HCT116 (cell line): Measurements from ENCODE around the gene NIN. TPM values are rescaled to one million over a fixed set of nuclear protein-coding genes. Genes with fewer than 3 reads are reported as not detected.
A peak's percentile ranks its signal among the peaks of the same experiment; 100 is the strongest.

ENCODE experiments used
- ATAC-seq: fragments of 200-7000 bp; cut with Tn5 transposase; 2 replicates; pipeline ENCODE4 v1.9.1; 2020; ENCODE audit warnings: mild to moderate bottlenecking, moderate library complexity
- BruUV-seq: library from RNA; stranded (reverse); fragments of 400-500 nt; replicated peaks from 2 replicates; lab custom pipeline; 2021; lab: Mats Ljungman, UMichigan
- CTCF ChIA-PET: fragments of 300-600 bp; sonication (Branson Sonifier 250); formaldehyde crosslinking; loops from one replicate; lab custom pipeline; 2021; ENCODE audit warnings: antibody characterized with exemption; lab: Charles Lee
- POLR2A ChIA-PET: fragments of 300-600, 350-600 bp; sonication (Branson Sonifier 250); formaldehyde crosslinking; loops from one replicate; lab custom pipeline; 2021; ENCODE audit warnings: antibody characterized with exemption; lab: Charles Lee
- RAD21 ChIA-PET, 2 experiments: fragments of 300-600 bp; sonication (Branson Sonifier 250); formaldehyde crosslinking; loops; one replicate each; lab custom pipeline; 2023; ENCODE audit warnings: low total read pairs in 2 of 2; ENCODE audit not compliant: uncharacterized antibody in 2 of 2, unreplicated experiment in 2 of 2, low non-redundant PET in 1 of 2; lab: Charles Lee
- DNase-seq: peaks from one replicate; pipeline ENCODE4 v3.0.0-alpha.2; 2010; ENCODE audit warnings: low read depth, low spot score
- H2AFZ ChIP-seq: fragments of 200-600 bp; shearing (Covaris generic), sonication (generic); 2 replicates; pipeline ENCODE4 v1.6.1; 2017; ENCODE audit warnings: low read depth, mixed run types, mixed read lengths, antibody characterized with exemption, low read length; ENCODE audit not compliant: poor library complexity, severe bottlenecking
- H3K27ac ChIP-seq: 2 replicates; pipeline ENCODE4 v1.5.1; 2012; ENCODE audit warnings: low read depth, low read length
- H3K27me3 ChIP-seq: fragments of 200-600 bp; sonication (generic); 2 replicates; pipeline ENCODE4 v1.6.1; 2016; ENCODE audit warnings: mixed run types, low read length, mixed read lengths; ENCODE audit not compliant: insufficient read depth
- H3K36me3 ChIP-seq, 2 experiments: fragments of 200-500 bp in 1 of 2; fragments of 200-600 bp in 1 of 2; sonication (Bioruptor generic) in 1 of 2; sonication (generic) in 1 of 2; 2 replicates each; pipeline versions ENCODE4 v1.5.1 to v1.6.1; 2014 to 2016; ENCODE audit warnings: low read length in 2 of 2, inconsistent platforms in 1 of 2, mixed read lengths in 1 of 2, mixed run types in 1 of 2; ENCODE audit not compliant: insufficient read depth in 2 of 2, control insufficient read depth in 1 of 2
- H3K4me1 ChIP-seq, 2 experiments: fragments of 200-600 bp in 1 of 2; sonication (generic) in 1 of 2; 2 replicates each; pipeline versions ENCODE4 v1.5.1 to v1.6.1; 2012 to 2017; ENCODE audit warnings: low read length in 2 of 2, inconsistent platforms in 1 of 2, mild to moderate bottlenecking in 1 of 2, mixed read lengths in 1 of 2, mixed run types in 1 of 2, moderate library complexity in 1 of 2; ENCODE audit not compliant: insufficient read depth in 2 of 2, control insufficient read depth in 1 of 2
- H3K4me2 ChIP-seq: fragments of 200-600 bp; sonication (generic); 2 replicates; pipeline ENCODE4 v1.6.1; 2017; ENCODE audit warnings: mixed run types, low read length, mixed read lengths
- H3K4me3 ChIP-seq, 2 experiments: fragments of 200-600 bp in 1 of 2; sonication (generic) in 1 of 2; replicated peaks in 1 of 2; 2 replicates each; pipeline ENCODE4 v1.5.1; 2011 to 2016; ENCODE audit warnings: low read length in 2 of 2, control low read depth in 1 of 2, low read depth in 1 of 2, mild to moderate bottlenecking in 1 of 2, mixed read lengths in 1 of 2, mixed run types in 1 of 2
- H3K79me2 ChIP-seq: fragments of 200-600 bp; sonication (generic); 2 replicates; pipeline ENCODE4 v1.6.1; 2017; ENCODE audit warnings: mild to moderate bottlenecking, mixed run types, low read length, moderate library complexity, mixed read lengths; ENCODE audit not compliant: insufficient read depth
- H3K9ac ChIP-seq: fragments of 200-600 bp; sonication (generic); 2 replicates; pipeline ENCODE4 v1.6.1; 2016; ENCODE audit warnings: low read length, mixed read lengths
- H3K9me2 ChIP-seq: fragments of 200-600 bp; sonication (generic), shearing (Covaris generic); 2 replicates; pipeline ENCODE4 v1.6.1; 2017; ENCODE audit warnings: mixed run types, mild to moderate bottlenecking, moderate library complexity; ENCODE audit not compliant: insufficient read depth
- H3K9me3 ChIP-seq, 2 experiments: fragments of 200-500 bp in 1 of 2; fragments of 200-600 bp in 1 of 2; sonication (Bioruptor generic) in 1 of 2; sonication (generic) in 1 of 2; 2 replicates each; pipeline ENCODE4 v1.6.1; 2014 to 2017; ENCODE audit warnings: low read length in 2 of 2, mixed read lengths in 2 of 2, inconsistent platforms in 1 of 2, low read depth in 1 of 2, mild to moderate bottlenecking in 1 of 2, mixed run types in 1 of 2, moderate library complexity in 1 of 2; ENCODE audit not compliant: control insufficient read depth in 1 of 2, insufficient read depth in 1 of 2
- H4K20me1 ChIP-seq: fragments of 200-600 bp; sonication (generic), shearing (Covaris generic); 2 replicates; pipeline ENCODE4 v1.6.1; 2017; ENCODE audit warnings: mixed run types, mild to moderate bottlenecking, moderate library complexity; ENCODE audit not compliant: insufficient read depth
- CBX3 ChIP-seq: IDR thresholded peaks from 2 replicates; pipeline ENCODE4 v1.6.1; 2012; ENCODE audit warnings: low read depth
- CTCF ChIP-seq, 3 experiments: fragments of 200-600 bp in 1 of 3; sonication (generic) in 1 of 3; IDR thresholded peaks in 2 of 3; conservative IDR thresholded peaks in 1 of 3; 2 replicates each; pipeline ENCODE4 v1.5.1; 2012 to 2017; ENCODE audit warnings: low read depth in 2 of 3, low read length in 2 of 3, antibody characterized with exemption in 1 of 3, borderline replicate concordance in 1 of 3, control low read depth in 1 of 3, mild to moderate bottlenecking in 1 of 3, mixed read lengths in 1 of 3, mixed run types in 1 of 3, moderate library complexity in 1 of 3; ENCODE audit not compliant: insufficient read depth in 1 of 3
- EGR1 ChIP-seq: IDR thresholded peaks from 2 replicates; pipeline ENCODE4 v1.6.1; 2012; ENCODE audit warnings: low read depth
- ELF1 ChIP-seq: IDR thresholded peaks from 2 replicates; pipeline ENCODE4 v1.6.1; 2012; ENCODE audit warnings: low read depth, borderline replicate concordance
- ZFX ChIP-seq: fragments of 450-650 bp; IDR thresholded peaks from 2 replicates; pipeline ENCODE4 v1.6.1; 2017
- intact Hi-C: fragments of 100-400 bp; cut with micrococcal nuclease; formaldehyde crosslinking; loops from 2 replicates; pipeline ENCODE4 v1.10.0; 2022
- total RNA-seq: library from RNA; stranded (reverse); gene quantifications from one replicate; pipeline ENCODE4 v1.2.1, GENCODE V29; 2021; ENCODE audit not compliant: unreplicated experiment
- TF ChIP-seq, protein P1 (sequence below): IDR thresholded peaks from 2 replicates; pipeline ENCODE4 v1.6.1; 2012

Gene NIN
- total RNA-seq, 1 experiment from 2014 or later = 39.6 TPM

DNA sequence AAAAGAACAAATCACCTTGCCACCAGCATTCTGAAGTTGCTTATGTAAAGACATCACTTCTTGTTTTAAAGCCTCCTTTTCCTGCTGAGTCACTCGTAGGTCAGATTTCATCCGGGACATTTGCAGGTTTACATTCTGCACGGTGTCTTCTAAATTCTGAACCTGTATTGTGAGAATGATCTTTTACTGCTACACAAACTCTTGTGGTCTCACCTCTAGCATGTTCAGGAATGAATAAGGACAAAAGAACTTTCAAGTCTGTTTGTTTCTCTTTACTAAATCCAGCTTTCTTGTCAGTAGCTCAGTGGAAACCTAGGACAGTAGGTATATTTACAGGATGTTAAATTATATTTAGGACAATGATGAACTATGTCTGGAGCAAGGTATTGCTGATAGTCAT lies 89.4 kb downstream of the NIN start (continued):
- no peak for TF ChIP-seq CTCF (IDR thresholded peaks at IDR 0.05 in 2 of 3, conservative IDR thresholded peaks at IDR 0.05 in 1 of 3; ENCODE audit: borderline replicate concordance in 1 of 3, insufficient read depth in 1 of 3, low read depth in 2 of 3, low read length in 2 of 3)
- TF ChIP-seq, protein P1, sequence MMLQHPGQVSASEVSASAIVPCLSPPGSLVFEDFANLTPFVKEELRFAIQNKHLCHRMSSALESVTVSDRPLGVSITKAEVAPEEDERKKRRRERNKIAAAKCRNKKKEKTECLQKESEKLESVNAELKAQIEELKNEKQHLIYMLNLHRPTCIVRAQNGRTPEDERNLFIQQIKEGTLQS = no peak
- TF ChIP-seq, all 23 proteins: peak for 2

- no peak overlapping the region for H2AFZ ChIP-seq
- no peaks in the 10 kb centered on the region for H3K27me3 ChIP-seq
- RAD21 ChIA-PET = no interaction called here
- H3K79me2 ChIP-seq = no peaks in the 10 kb centered on the region
- no peak overlapping the region for H3K4me3 ChIP-seq
- ATAC-seq = no peak
- CTCF ChIA-PET = no interaction called here
- no peak for TF ChIP-seq ZFX
- no peak for TF ChIP-seq CBX3
- no peak overlapping the region; the same call in 1 of the 2 replicates for H3K9ac ChIP-seq
- H3K4me1 ChIP-seq = peaks cover 5 to 13% of the 10 kb centered on the region in 2 experiments; a peak in 3 of 4 replicates
- H3K4me2 ChIP-seq = no peak overlapping the region
- intact Hi-C loops = no loop called here
- H3K9me2 ChIP-seq = no peaks in the 10 kb centered on the region
- POLR2A ChIA-PET = no interaction called here
- DNase-seq = no peak
- no peaks in the 10 kb centered on the region for H3K9me3 ChIP-seq
- no peaks in the 10 kb centered on the region for H4K20me1 ChIP-seq
- H3K36me3 ChIP-seq = peaks cover 7 to 15% of the 10 kb centered on the region in 2 experiments; a peak in 3 of 4 replicates
- BruUV-seq = no TSS peak
- peak overlapping the region; percentile 27; the same call in 1 of the 2 replicates for H3K27ac ChIP-seq
These were observed 90.1 kb downstream of the NIN start for GRCh38 chr14:50740856-50741255.

DNA sequence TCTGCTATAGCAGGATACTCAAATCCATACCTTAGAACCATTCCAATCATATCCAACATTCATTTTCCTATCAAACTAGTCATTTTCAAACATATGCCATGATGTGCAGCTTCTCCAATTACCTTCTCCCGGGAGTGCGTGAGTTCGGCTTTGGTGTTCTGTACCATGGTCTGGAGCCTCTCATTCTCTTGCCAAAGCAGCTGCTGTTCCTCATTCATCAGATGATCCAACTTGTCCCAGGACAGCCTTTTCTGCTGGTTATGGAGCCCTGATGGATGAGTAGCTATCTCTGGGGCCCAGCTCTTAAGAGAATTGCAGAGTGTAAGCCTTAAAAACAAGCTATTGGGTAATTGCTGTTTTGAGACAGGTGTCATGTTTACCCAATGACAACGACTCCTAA lies 91.8 kb downstream of the NIN start:
- DNase-seq = no peak
- Histone ChIP-seq H2AFZ (no peak overlapping the region), H3K4me2 (no peak overlapping the region), H3K9ac (no peak overlapping the region), H3K9me3 (no peaks in the 10 kb centered on the region), H4K20me1 (no peaks in the 10 kb centered on the region), H3K27me3 (no peaks in the 10 kb centered on the region), H3K9me2 (no peaks in the 10 kb centered on the region), H3K79me2 (no peaks in the 10 kb centered on the region), H3K27ac (no peak overlapping the region), H3K4me1 (peaks cover 5 to 13% of the 10 kb centered on the region in 2 experiments; a peak in 3 of 4 replicates), H3K36me3 (peaks cover 18 to 23% of the 10 kb centered on the region in 2 experiments), H3K4me3 (no peak overlapping the region)
- BruUV-seq = no TSS peak
- ATAC-seq = no peak
- POLR2A ChIA-PET = no interaction called here
- RAD21 ChIA-PET = no interaction called here
- CTCF ChIA-PET = no interaction called here
- intact Hi-C loops = no loop called here
- TF ChIP-seq, protein P1 = no peak
- no peak for TF ChIP-seq EGR1
- no peak for TF ChIP-seq ELF1
